HG03097 (cell line): ENCODE measurements around the gene TCEA3.

Experiments used
- ATAC-seq: cut with Tn5 transposase; IDR thresholded peaks from one replicate; pipeline ENCODE4 v1.9.1; 2021; ENCODE audit not compliant: unreplicated experiment, low FRiP score

Gene TCEA3

GRCh38 chr1:23424293-23425192 lies at the start of gene TCEA3:
TCEA3 (minus strand) TSS chr1:23424748; CDS start chr1:23424633, 115 bp downstream.
- ATAC-seq, result no peak

- ATAC-seq, result no peak
Observed at GRCh38 chr1:23473037-23473800, 48.7 kb upstream of the TCEA3 start.

- ATAC-seq, result no peak
Observed at GRCh38 chr1:23472351-23473036, 47.9 kb upstream of the TCEA3 start.

GRCh38 chr1:23471473-23472075 lies 47.0 kb upstream of the TCEA3 start:
- ATAC-seq, result no peak

- ATAC-seq, result no peak
Observed at GRCh38 chr1:23470282-23471070, 45.9 kb upstream of the TCEA3 start.

- ATAC-seq, result no peak
Observed at GRCh38 chr1:23469372-23469982, 44.9 kb upstream of the TCEA3 start.

GRCh38 chr1:23466423-23466989 lies 42.0 kb upstream of the TCEA3 start:
- no peak for ATAC-seq

- no peak for ATAC-seq
Observed at GRCh38 chr1:23463286-23463685, 38.7 kb upstream of the TCEA3 start.

- ATAC-seq, result no peak
Observed at GRCh38 chr1:23462766-23463165, 38.2 kb upstream of the TCEA3 start.

- no peak for ATAC-seq
Observed at GRCh38 chr1:23461050-23461449, 36.5 kb upstream of the TCEA3 start.

GRCh38 chr1:23460519-23460918 lies 36.0 kb upstream of the TCEA3 start:
- ATAC-seq, result no peak

GRCh38 chr1:23459338-23459757 lies 34.8 kb upstream of the TCEA3 start:
- no peak for ATAC-seq

GRCh38 chr1:23456226-23456625 lies 31.7 kb upstream of the TCEA3 start:
- ATAC-seq, result no peak

- ATAC-seq, result no peak
Observed at GRCh38 chr1:23453455-23454000, 29.0 kb upstream of the TCEA3 start.

- no peak for ATAC-seq
Observed at GRCh38 chr1:23452011-23452411, 27.5 kb upstream of the TCEA3 start.

GRCh38 chr1:23451441-23451840 lies 26.9 kb upstream of the TCEA3 start:
- ATAC-seq, result no peak

- no peak for ATAC-seq
Observed at GRCh38 chr1:23450894-23451293, 26.3 kb upstream of the TCEA3 start.

- no peak for ATAC-seq
Observed at GRCh38 chr1:23449958-23450357, 25.4 kb upstream of the TCEA3 start.

GRCh38 chr1:23449306-23449705 lies 24.8 kb upstream of the TCEA3 start:
- no peak for ATAC-seq
